HG02759 (cell line): ENCODE results near the gene SDF4.
"Not testable (repeated sequence)": the region's sequence is repeated elsewhere in the genome, so short reads cannot be mapped to it uniquely, and the experiment has no call there.

ENCODE experiments used
- ATAC-seq: cut with Tn5 transposase; IDR thresholded peaks from one replicate; pipeline ENCODE4 v1.9.1; 2021; ENCODE audit warnings: mild to moderate bottlenecking, moderate library complexity; ENCODE audit not compliant: unreplicated experiment

SDF4 gene

DNA sequence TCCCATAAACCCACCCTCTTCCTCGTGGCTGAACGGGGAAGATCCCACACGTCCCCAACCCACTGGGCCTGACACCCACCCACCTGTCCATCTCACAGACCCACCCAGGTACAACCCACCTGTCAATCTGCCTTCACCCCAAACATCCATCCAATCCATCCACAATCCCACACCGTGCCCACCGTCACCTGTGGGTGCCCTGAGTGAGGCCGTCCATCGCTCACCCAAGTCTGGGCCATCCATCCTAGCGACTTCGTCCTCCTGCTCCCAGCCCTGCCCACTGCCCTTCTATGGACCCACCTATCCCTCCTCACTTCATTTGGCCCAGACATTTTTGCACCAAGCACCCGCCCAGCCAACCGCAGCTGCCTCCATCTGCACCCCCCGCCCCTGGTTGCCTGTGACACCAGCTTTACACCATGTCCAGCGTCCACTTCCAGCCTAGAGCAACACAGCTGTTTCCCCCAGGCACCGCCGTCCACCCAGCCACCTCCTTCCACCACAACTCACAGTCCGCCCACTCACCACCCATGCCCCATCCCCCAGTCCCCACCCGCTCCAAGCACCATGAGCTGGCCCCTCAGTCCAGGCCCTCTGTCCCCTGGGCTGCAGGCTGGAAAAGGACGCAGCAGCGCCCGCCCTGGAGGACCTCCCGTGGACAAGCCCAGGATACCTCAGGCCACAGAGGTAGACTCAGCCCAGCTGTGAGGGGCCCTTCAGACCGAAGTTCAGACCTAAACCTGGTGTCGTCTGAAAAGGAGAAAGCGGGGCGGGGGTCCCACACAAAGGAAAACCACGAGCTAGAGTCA is 50.5 kb downstream of the SDF4 start:
- no peak for ATAC-seq

GRCh38 chr1:1179983-1180861 is 51.6 kb downstream of the SDF4 start:
- ATAC-seq = no peak

DNA sequence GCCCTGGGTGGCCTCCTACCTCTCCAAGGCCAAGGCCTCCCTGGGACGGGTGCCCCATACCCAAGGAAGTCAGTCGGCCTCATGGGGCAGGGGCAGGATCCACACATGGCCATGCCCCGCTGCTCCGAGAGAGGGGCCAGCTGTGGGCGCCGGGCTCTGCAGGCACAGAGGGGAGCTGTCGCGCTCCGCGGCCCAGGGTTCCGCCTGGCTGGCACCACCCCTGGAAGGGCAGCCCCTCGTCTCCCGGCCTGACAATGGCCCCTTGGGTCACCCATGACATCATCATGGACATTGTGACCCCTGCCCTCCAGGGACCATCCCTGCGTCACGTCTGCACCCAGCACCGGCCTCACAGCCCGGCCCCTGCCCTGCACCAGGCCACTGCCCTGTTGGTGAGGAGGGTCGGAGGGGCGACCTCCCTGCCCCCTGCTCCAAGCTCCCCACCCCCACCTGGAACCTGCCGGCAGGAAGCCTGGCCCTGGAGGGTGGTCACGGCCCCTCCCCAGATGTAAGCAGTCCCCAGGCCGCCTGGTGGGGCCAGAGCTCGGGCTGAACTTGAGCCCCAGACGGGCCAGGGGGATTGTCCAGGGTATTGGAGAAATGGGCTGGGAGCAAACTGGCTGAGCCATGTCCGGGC is 52.3 kb downstream of the SDF4 start:
- no peak for ATAC-seq

DNA sequence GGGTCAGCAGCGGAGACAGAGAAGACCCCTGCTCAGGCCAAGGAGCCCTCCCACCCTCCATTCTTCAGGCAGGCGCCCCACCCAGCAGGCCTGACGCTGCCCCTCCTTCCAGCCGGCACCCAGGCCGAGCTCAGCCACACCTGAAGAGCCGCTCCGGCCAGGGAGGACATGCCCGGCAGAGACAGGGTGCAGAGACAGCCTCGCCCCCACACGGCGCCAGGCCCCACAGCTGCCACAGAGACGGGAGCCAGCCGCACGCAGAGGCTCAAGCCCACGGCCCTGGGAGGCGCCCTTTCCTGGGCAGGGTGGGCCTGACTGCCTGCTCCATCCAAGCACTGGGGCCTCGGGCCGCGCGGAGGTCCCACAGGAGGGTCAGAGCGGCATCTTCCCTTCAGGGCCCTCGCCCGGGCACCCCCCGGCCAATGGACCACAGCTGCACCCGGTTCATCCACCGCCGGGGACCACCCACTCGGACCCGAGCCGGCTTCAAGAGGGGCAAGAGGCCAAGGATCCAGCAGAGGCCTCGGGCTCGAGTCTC is 52.9 kb downstream of the SDF4 start:
- no peak for ATAC-seq

GRCh38 chr1:1177452-1178206 is 54.2 kb downstream of the SDF4 start:
- no peak for ATAC-seq

- ATAC-seq = no peak
These were observed 54.9 kb downstream of the SDF4 start for GRCh38 chr1:1176931-1177330.

- ATAC-seq = not testable (repeated sequence)
These were observed 55.6 kb downstream of the SDF4 start for GRCh38 chr1:1176063-1176761.

- no peak for ATAC-seq
These were observed 56.4 kb downstream of the SDF4 start for GRCh38 chr1:1175221-1176062.

GRCh38 chr1:1173793-1174415 is 57.9 kb downstream of the SDF4 start, which contains the start of gene TTLL10:
TSS of gene TTLL10 (plus strand) at chr1:1173880. CDS start at chr1:1179216, 5,336 bp downstream.
- ATAC-seq = no peak

GRCh38 chr1:1173061-1173792 is 58.6 kb downstream of the SDF4 start:
- no peak for ATAC-seq

- ATAC-seq = no peak
These were observed 60.1 kb downstream of the SDF4 start for GRCh38 chr1:1171546-1172340.

GRCh38 chr1:1171161-1171545 is 60.6 kb downstream of the SDF4 start:
- ATAC-seq = no peak

DNA sequence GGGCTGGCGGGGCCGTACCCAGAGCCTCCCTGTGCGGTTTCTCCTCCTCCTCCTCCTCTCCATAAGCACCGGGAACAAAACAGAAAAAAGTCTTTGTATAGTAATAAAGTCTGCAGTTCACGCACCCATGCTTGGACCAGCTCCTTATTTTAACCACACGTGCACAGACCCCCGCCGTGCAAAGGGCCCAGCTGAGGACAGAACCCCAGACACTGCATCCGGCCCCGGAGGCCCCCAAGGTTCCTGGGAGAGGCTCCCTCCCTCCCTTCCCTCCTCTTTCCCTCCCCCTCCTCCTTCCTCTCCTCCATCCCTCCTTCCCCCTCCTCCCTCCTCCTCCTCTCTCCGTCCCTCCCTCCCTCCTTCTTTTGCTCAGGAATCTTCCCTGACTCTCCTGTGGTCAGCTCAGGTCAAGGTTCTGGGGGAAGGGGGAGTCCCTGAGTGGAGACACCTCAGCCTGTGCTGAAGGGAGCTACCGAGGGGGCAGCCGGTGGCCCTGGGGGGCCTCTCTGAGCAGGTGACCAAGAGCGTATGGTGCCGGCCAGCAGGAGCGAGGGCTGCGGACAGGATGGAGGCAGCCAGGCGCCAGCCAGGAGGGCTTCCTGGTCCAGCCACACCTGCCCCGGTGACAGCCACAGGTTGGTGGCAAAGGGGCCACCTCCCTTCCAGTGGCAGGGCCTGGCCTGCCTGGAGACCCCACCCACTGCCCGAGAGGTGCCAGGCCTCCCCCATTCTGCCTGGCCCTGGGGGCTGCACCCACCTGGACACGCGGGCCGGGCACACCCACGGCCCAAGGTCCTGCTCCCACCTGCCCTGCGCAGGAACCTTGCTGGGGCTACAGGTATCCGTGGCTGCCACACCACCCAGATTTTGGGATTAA is 61.3 kb downstream of the SDF4 start:
- no peak for ATAC-seq

GRCh38 chr1:1169429-1170214 is 62.2 kb downstream of the SDF4 start:
- ATAC-seq = no peak
